Hepatocyte (in vitro differentiated cells): Measurements from ENCODE around the gene TUBGCP5.

Experiments used
- CTCF ChIP-seq: fragments of 200-600 bp; sonication (generic); IDR thresholded peaks from 2 replicates; pipeline ENCODE4 v1.5.1; 2016; ENCODE audit warnings: antibody characterized with exemption, mild to moderate bottlenecking; ENCODE audit not compliant: poor library complexity
- EZH2 ChIP-seq: fragments of 200-600 bp; sonication (generic); IDR thresholded peaks from 2 replicates; pipeline ENCODE4 v1.6.1; 2016; ENCODE audit warnings: antibody characterized with exemption, mild to moderate bottlenecking, borderline replicate concordance

- TF ChIP-seq CTCF (no peak), EZH2 (no peak)
These were observed 13.2 kb downstream of the TUBGCP5 start for GRCh38 chr15:23026218-23026617.
